Measurements from ENCODE around the gene UBR3.

UBR3 gene

DNA sequence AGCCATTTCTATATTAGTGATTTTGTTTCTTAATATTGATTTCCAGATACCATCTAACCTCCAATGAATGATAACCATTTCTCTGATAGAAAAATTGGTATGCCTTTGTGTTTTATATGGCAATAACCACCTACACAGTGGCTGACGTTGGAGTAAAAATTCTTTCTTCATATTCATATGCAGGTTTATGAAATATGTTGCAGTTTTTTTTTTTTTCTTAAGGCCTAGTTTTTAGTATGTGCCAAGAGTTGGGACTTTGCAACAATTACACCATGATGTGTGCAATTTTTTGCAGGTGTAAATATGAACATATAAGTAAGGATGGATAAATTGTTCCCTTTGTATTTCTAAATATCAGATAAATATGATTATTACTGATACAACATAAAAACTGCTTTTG, 187.5 kb downstream of the UBR3 start:
- peaks cover 2% of the 10 kb centered on the region for H3K36me3 ChIP-seq (ENCODE audit: insufficient read depth, low read length)

DNA sequence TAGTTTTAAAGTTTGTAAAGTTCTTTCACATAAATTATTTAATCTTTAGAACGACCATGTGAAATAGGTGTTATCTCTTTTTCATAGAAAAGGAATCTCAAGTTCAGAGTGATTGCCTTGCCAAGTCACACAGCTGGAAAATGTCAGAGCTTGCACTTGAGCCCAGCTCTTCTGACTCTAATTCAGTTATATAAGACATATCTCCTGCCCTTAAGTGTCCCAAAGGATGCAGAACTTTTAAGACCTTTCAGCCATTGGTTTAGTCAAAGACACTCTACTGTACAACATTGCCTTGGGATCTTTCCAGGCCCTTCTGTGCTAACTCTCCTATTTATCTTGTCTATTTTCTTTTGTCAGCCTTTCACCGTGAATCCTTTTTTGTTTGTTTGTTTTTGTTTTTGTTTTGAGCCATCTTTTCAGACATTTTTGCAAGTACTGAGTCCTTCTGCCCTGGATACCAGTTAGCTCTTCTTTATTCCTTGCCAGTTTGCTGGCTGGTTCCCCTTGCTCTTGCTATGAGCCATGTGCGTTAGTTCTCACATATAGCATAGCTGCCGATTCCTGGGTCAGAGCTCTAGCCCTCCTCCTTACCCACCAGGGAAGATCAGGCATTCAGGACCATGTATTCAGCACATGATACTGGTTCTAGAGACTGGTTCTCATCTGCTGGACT, 190.7 kb downstream of the UBR3 start:
- H3K4me3 ChIP-seq (ENCODE audit: low read length, poor library complexity, severe bottlenecking), result no peak overlapping the region
- no peak overlapping the region for H2AFZ ChIP-seq (ENCODE audit: low read length)

More for the DNA sequence above, 187.5 kb downstream of the UBR3 start:
- Histone ChIP-seq H3K9me2 (replicated peaks; ENCODE audit: low read depth, low read length) (no peaks in the 10 kb centered on the region), H3K79me2 (ENCODE audit: insufficient read depth, low read length) (no peaks in the 10 kb centered on the region), H3K27me3 (ENCODE audit: insufficient read depth, low read length, poor library complexity, severe bottlenecking) (no peaks in the 10 kb centered on the region), H2AFZ (ENCODE audit: low read length) (no peak overlapping the region), H3K4me1 (ENCODE audit: insufficient read depth, low read length, poor library complexity, severe bottlenecking) (no peaks in the 10 kb centered on the region), H3K9ac (ENCODE audit: low read depth, low read length, poor library complexity, severe bottlenecking) (no peak overlapping the region), H3F3A (ENCODE audit: low read depth) (no peaks in the 10 kb centered on the region), H3K4me3 (ENCODE audit: low read length, poor library complexity, severe bottlenecking) (no peak overlapping the region), H3K9me3 (ENCODE audit: insufficient read depth, low read depth, low read length) (no peaks in the 10 kb centered on the region), H3K4me2 (ENCODE audit: low read depth, low read length, poor library complexity, severe bottlenecking) (no peak overlapping the region), H4K20me1 (ENCODE audit: insufficient read depth, low read length, poor library complexity, severe bottlenecking) (no peaks in the 10 kb centered on the region)
- TF ChIP-seq, protein P1, sequence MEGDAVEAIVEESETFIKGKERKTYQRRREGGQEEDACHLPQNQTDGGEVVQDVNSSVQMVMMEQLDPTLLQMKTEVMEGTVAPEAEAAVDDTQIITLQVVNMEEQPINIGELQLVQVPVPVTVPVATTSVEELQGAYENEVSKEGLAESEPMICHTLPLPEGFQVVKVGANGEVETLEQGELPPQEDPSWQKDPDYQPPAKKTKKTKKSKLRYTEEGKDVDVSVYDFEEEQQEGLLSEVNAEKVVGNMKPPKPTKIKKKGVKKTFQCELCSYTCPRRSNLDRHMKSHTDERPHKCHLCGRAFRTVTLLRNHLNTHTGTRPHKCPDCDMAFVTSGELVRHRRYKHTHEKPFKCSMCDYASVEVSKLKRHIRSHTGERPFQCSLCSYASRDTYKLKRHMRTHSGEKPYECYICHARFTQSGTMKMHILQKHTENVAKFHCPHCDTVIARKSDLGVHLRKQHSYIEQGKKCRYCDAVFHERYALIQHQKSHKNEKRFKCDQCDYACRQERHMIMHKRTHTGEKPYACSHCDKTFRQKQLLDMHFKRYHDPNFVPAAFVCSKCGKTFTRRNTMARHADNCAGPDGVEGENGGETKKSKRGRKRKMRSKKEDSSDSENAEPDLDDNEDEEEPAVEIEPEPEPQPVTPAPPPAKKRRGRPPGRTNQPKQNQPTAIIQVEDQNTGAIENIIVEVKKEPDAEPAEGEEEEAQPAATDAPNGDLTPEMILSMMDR (conservative IDR thresholded peaks at IDR 0.05; ENCODE audit: low read length), result no peak
- no peak for TF ChIP-seq EZH2phosphoT487 (IDR thresholded peaks at IDR 0.05; ENCODE audit: borderline replicate concordance)

DNA sequence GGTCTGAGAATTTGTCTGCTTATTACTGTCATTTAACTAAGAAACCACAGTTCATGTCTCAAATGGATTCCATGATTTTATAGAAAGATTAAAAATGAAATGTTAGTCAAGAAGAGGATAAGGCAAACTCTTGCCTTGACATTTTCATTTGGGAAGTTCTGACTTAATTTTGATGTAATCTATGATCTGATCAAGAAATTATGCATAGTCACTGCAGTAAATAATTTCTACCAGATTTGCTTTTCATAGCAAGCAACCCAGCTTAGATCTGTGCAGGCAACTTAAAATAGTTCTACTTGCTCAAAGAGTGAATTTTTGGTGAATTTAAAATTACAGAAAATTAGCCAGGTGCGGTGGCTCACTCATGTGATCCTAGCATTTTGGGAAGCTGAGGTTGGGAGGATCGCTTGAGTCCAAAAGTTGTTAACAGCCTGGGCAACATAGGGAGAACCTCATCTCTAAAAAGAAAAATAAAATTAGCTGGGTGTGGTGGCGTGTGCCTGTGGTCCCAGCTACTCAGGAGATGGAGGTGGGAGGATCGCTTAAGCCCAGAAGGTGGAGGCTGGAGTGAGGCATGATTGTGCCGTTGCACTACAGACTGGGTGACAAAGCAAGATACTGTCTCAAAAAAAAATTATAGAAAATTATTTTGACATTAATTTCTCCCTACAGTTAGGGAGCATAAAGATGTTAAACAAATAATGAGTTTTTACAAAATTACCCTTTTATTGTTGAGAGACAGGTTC, 192.0 kb downstream of the UBR3 start:
- Histone ChIP-seq H3K4me1 (ENCODE audit: insufficient read depth, low read length, poor library complexity, severe bottlenecking) (no peaks in the 10 kb centered on the region), H3K27me3 (ENCODE audit: insufficient read depth, low read length, poor library complexity, severe bottlenecking) (no peaks in the 10 kb centered on the region), H3K36me3 (ENCODE audit: insufficient read depth, low read length) (peaks cover 2% of the 10 kb centered on the region; the same call in 1 of the 2 replicates)

More for the DNA sequence above, 190.7 kb downstream of the UBR3 start:
- no peaks in the 10 kb centered on the region for H3K9me2 ChIP-seq (replicated peaks; ENCODE audit: low read depth, low read length)
- H4K20me1 ChIP-seq (ENCODE audit: insufficient read depth, low read length, poor library complexity, severe bottlenecking), result no peaks in the 10 kb centered on the region
- no peaks in the 10 kb centered on the region for H3K4me1 ChIP-seq (ENCODE audit: insufficient read depth, low read length, poor library complexity, severe bottlenecking)
- H3K9ac ChIP-seq (ENCODE audit: low read depth, low read length, poor library complexity, severe bottlenecking), result no peak overlapping the region
- no peaks in the 10 kb centered on the region for H3F3A ChIP-seq (ENCODE audit: low read depth)
- TF ChIP-seq EZH2phosphoT487 (IDR thresholded peaks at IDR 0.05; ENCODE audit: borderline replicate concordance), result no peak
- TF ChIP-seq, protein P1 (conservative IDR thresholded peaks at IDR 0.05; ENCODE audit: low read length), result no peak
- H3K79me2 ChIP-seq (ENCODE audit: insufficient read depth, low read length), result no peaks in the 10 kb centered on the region
- H3K4me2 ChIP-seq (ENCODE audit: low read depth, low read length, poor library complexity, severe bottlenecking), result no peak overlapping the region
- H3K9me3 ChIP-seq (ENCODE audit: insufficient read depth, low read depth, low read length), result no peaks in the 10 kb centered on the region
- H3K36me3 ChIP-seq (ENCODE audit: insufficient read depth, low read length), result peaks cover 2% of the 10 kb centered on the region; the same call in 1 of the 2 replicates
- no peaks in the 10 kb centered on the region for H3K27me3 ChIP-seq (ENCODE audit: insufficient read depth, low read length, poor library complexity, severe bottlenecking)

More for the DNA sequence above, 192.0 kb downstream of the UBR3 start:
- Histone ChIP-seq H3K4me2 (ENCODE audit: low read depth, low read length, poor library complexity, severe bottlenecking) (no peak overlapping the region), H2AFZ (ENCODE audit: low read length) (no peak overlapping the region), H3K9me3 (ENCODE audit: insufficient read depth, low read depth, low read length) (no peaks in the 10 kb centered on the region), H3K9ac (ENCODE audit: low read depth, low read length, poor library complexity, severe bottlenecking) (no peak overlapping the region), H3K9me2 (replicated peaks; ENCODE audit: low read depth, low read length) (no peaks in the 10 kb centered on the region), H4K20me1 (ENCODE audit: insufficient read depth, low read length, poor library complexity, severe bottlenecking) (no peaks in the 10 kb centered on the region), H3F3A (ENCODE audit: low read depth) (no peaks in the 10 kb centered on the region), H3K4me3 (ENCODE audit: low read length, poor library complexity, severe bottlenecking) (no peak overlapping the region), H3K79me2 (ENCODE audit: insufficient read depth, low read length) (no peaks in the 10 kb centered on the region)
- TF ChIP-seq, protein P1 (conservative IDR thresholded peaks at IDR 0.05; ENCODE audit: low read length), result no peak
- TF ChIP-seq EZH2phosphoT487 (IDR thresholded peaks at IDR 0.05; ENCODE audit: borderline replicate concordance), result no peak

All from Loucy (cell line).